ENCODE measurements around the gene ZNF10.

ZNF10 gene

DNA sequence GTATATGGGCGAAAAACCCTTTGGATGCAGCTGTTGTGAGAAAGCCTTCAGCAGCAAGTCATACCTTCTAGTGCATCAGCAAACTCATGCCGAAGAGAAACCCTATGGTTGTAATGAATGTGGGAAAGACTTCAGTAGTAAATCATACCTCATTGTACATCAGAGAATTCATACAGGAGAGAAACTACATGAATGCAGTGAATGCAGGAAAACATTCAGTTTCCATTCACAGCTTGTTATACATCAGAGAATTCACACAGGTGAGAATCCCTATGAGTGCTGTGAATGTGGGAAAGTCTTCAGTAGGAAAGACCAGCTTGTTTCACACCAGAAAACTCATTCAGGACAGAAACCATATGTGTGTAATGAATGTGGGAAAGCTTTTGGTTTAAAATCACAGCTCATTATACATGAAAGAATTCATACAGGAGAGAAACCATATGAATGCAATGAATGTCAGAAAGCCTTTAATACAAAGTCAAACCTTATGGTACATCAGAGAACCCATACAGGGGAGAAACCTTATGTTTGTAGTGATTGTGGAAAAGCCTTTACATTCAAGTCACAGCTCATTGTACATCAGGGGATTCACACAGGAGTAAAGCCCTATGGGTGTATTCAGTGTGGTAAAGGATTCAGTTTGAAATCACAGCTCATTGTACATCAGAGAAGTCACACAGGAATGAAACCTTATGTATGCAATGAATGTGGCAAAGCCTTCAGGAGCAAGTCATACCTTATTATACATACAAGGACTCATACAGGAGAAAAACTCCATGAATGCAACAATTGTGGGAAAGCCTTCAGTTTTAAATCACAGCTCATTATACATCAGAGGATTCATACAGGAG, 72.3 kb downstream of the ZNF10 start:
- DNase-seq = no peak

DNA sequence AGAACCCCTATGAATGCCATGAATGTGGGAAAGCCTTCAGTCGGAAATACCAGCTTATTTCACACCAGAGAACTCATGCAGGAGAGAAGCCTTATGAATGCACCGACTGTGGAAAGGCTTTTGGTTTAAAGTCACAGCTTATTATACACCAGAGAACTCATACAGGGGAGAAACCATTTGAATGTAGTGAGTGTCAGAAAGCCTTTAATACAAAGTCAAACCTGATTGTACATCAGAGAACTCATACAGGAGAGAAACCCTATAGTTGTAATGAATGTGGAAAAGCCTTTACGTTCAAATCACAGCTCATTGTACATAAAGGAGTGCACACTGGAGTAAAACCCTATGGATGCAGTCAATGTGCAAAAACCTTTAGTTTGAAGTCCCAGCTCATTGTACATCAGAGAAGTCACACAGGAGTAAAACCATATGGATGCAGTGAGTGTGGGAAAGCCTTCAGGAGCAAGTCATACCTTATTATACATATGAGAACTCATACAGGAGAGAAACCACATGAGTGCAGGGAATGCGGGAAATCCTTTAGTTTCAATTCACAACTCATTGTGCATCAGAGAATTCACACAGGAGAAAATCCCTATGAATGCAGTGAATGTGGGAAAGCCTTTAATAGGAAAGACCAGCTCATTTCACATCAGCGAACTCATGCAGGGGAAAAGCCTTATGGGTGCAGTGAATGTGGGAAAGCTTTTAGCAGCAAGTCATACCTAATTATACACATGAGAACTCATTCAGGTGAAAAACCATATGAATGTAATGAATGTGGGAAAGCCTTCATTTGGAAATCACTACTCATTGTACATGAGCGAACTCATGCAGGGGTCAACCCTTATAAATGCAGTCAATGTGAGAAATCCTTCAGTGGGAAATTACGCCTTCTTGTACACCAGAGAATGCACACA, 73.2 kb downstream of the ZNF10 start:
- no peak for DNase-seq

DNA sequence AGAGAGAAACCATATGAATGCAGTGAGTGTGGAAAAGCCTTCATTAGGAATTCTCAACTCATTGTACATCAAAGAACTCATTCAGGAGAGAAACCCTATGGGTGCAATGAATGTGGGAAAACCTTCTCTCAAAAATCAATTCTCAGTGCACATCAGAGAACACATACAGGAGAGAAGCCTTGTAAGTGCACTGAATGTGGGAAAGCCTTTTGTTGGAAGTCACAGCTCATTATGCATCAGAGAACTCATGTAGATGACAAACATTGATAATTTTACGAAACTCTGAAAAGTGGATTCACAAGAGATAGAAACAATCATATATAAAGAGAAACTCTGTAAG, 73.8 kb downstream of the ZNF10 start:
- DNase-seq = no peak

DNA sequence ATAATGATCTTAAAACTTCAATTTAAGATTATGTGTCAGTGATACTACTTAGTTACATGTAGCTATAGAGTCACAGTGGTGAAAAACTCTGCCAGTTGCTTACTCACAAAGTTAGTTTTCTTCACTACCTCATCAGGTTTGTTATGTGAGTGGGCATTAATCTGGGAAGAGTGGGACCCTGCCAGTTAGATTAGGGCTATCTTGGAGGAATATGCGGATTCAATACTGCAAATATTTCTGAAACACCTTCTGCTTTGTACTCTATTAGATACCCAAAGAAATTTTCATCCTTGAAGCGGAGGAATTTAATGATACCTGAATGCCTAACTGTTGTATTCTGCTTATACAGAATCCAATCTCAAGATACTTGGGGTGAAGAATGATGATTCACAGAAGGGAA, 76.0 kb downstream of the ZNF10 start:
- no peak for DNase-seq
